Tibial nerve (tissue), 4 donors: ENCODE measurements around the gene SPEM2. TPM values are rescaled to one million over a fixed set of nuclear protein-coding genes. Genes with fewer than 3 reads are reported as not detected.
"Not testable (repeated sequence)": the region's sequence is repeated elsewhere in the genome, so short reads cannot be mapped to it uniquely, and the experiment has no call there.

ENCODE experiments used
- DNase-seq, 2 donors: peaks; one replicate each; pipeline ENCODE4 v3.0.0-alpha.2; 2019; ENCODE audit warnings: low spot score in 2 of 2
- H3K27ac ChIP-seq, 4 donors: fragments of 200-600 bp; sonication (generic) in 3 of 4; one replicate each; pipeline ENCODE4 v1.5.1; 2017 to 2019; ENCODE audit warnings: mild to moderate bottlenecking in 1 of 4
- H3K27me3 ChIP-seq, 2 donors: fragments of 200-600 bp; sonication (generic) in 1 of 2; one replicate each; pipeline versions ENCODE4 v1.5.1 to v1.6.0; 2017 to 2019
- H3K36me3 ChIP-seq, 3 donors: fragments of 200-600 bp; sonication (generic); one replicate each; pipeline ENCODE4 v1.5.1; 2018 to 2019
- H3K4me1 ChIP-seq, 4 donors: fragments of 200-600 bp; sonication (generic) in 3 of 4; one replicate each; pipeline ENCODE4 v1.5.1; 2017 to 2019
- H3K4me3 ChIP-seq, 4 donors: fragments of 200-600 bp; sonication (generic) in 3 of 4; one replicate each; pipeline ENCODE4 v1.5.1; 2017 to 2019; ENCODE audit warnings: mild to moderate bottlenecking in 1 of 4, moderate library complexity in 1 of 4
- H3K9me3 ChIP-seq, 4 donors: fragments of 200-600 bp; sonication (generic) in 3 of 4; one replicate each; pipeline ENCODE4 v1.5.1; 2017 to 2019
- EP300 ChIP-seq, 2 donors: sonication (generic); formaldehyde crosslinking; IDR thresholded peaks; one replicate each; pipeline ENCODE4 v1.6.1; 2017; ENCODE audit warnings: antibody characterized with exemption in 2 of 2, mild to moderate bottlenecking in 1 of 2
- POLR2A ChIP-seq, 2 donors: fragments of 450-650 bp; IDR thresholded peaks; one replicate each; pipeline ENCODE4 v1.6.1; 2017; ENCODE audit warnings: antibody characterized with exemption in 2 of 2, mild to moderate bottlenecking in 2 of 2, moderate library complexity in 2 of 2
- WGBS, 2 donors: methylation state at CpG; one replicate each; pipeline ENCODE4 v1.1.5; 2018; 5-methylcytosine and 5-hydroxymethylcytosine counted together
- total RNA-seq, 4 donors: library from RNA; depleted of rRNA; stranded (reverse); fragments of >200 nt; gene quantifications; one replicate each; pipeline ENCODE4 v1.1.0, GENCODE V29; 2016
- TF ChIP-seq, protein P1 (sequence below), 5 experiments: fragments of 200-600 bp in 3 of 5; fragments of 450-650 bp in 2 of 5; sonication (generic) in 3 of 5; IDR thresholded peaks; one replicate each; pipeline ENCODE4 v1.5.1; 2016 to 2019; ENCODE audit warnings: antibody characterized with exemption in 5 of 5, mild to moderate bottlenecking in 3 of 5, moderate library complexity in 2 of 5

Gene SPEM2
- total RNA-seq, 4 donors from 2014 or later, result not detected

DNA sequence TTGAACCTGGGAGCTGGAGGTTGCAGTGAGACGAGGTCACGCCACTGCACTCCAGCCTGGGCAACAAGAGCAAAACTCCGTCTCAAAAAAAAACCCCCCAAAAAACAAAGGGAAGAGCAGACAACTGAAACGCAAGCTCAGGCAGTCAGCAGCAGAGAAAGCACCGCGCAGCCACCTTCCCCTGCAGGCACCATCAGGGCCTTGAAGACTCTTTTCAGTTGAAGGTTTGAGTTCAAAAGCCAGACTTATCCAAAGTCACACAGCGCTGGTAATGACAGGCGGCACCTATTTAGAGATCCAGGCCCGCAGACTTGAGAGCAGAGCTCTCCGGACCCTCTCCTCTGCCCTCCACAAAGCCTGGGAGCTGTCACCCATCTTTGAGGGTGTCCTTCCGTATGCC is 42.9 kb downstream of the SPEM2 start:
- peaks cover 0 to 34% (median 0%) of the 10 kb centered on the region in 3 donors for H3K36me3 ChIP-seq
- WGBS, 2 donors, result 92 to 93% methylated on average over 10 to 11 of the region's 11 CpGs
- DNase-seq, result no peak
- H3K4me3 ChIP-seq, result no peak overlapping the region
- TF ChIP-seq, protein P1, sequence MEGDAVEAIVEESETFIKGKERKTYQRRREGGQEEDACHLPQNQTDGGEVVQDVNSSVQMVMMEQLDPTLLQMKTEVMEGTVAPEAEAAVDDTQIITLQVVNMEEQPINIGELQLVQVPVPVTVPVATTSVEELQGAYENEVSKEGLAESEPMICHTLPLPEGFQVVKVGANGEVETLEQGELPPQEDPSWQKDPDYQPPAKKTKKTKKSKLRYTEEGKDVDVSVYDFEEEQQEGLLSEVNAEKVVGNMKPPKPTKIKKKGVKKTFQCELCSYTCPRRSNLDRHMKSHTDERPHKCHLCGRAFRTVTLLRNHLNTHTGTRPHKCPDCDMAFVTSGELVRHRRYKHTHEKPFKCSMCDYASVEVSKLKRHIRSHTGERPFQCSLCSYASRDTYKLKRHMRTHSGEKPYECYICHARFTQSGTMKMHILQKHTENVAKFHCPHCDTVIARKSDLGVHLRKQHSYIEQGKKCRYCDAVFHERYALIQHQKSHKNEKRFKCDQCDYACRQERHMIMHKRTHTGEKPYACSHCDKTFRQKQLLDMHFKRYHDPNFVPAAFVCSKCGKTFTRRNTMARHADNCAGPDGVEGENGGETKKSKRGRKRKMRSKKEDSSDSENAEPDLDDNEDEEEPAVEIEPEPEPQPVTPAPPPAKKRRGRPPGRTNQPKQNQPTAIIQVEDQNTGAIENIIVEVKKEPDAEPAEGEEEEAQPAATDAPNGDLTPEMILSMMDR (IDR thresholded peaks at IDR 0.05), result no peak
- no peak for TF ChIP-seq EP300 (IDR thresholded peaks at IDR 0.05)
- no peak for TF ChIP-seq POLR2A (IDR thresholded peaks at IDR 0.05)
- H3K9me3 ChIP-seq, result no peaks in the 10 kb centered on the region
- no peaks in the 10 kb centered on the region for H3K27me3 ChIP-seq
- H3K4me1 ChIP-seq, result peaks cover 0 to 66% (median 21%) of the 10 kb centered on the region in 4 donors
- peak overlapping the region in 1 of 4 donors; percentile 33 for H3K27ac ChIP-seq

DNA sequence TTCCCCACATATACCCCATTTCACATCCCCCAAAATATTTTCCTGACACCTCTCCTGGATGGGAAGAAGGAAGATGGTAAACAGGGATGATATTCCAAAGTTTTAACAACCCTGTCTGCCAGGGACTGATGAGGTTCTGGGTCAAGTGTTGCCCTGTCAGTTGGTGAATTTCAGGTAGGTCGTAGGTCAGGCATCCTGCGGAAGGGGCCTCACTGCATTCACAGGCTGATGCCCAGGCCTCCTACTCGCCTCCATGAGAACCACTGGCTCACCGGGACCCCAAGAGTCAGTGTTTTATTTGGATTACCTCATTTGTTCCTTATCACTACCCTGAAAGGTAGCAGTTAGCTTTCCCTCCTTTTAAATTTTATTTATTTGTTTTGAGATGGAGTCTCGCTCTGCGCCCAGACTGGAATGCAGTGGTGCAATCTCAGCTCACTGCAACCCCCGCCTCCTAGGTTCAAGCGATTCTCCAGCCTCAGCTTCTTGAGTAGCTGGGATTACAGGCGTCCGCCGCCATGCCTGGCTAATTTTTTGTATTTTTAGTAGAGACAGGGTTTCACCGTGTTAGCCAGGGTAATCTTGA is 43.5 kb downstream of the SPEM2 start:
- 74 to 82% methylated on average over 12 of the region's 12 CpGs for WGBS, 2 donors
- peaks cover 0 to 28% (median 0%) of the 10 kb centered on the region in 3 donors for H3K36me3 ChIP-seq
- no peak for DNase-seq

DNA sequence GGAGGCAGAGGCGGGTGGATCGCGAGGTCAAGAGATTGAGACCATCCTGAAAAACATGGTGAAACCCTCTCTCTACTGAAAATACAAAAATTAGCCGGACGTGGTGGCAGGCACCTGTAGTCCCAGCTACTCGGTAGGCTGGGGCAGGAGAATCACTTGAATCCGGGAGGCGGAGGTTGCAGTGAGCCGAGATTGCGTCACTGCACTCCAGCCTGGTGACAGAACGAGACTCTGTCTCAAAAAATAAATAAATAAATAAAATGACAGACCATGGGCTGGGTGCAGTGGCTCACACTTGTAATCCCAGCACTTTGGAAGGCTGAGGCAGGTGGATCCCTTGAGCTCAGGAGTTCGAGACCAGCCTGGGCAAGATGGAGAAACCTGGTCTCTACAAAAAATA is 44.4 kb downstream of the SPEM2 start:
- not testable (repeated sequence) for H3K9me3 ChIP-seq, DNase-seq, H3K27ac ChIP-seq, H3K4me3 ChIP-seq, H3K27me3 ChIP-seq
- WGBS, 2 donors, result 92 to 93% methylated on average over 12 of the region's 12 CpGs
- peaks cover 0 to 20% (median 0%) of the 10 kb centered on the region in 3 donors for H3K36me3 ChIP-seq
- peaks cover 0 to 76% (median 21%) of the 10 kb centered on the region in 4 donors for H3K4me1 ChIP-seq

More for the DNA sequence above, 43.5 kb downstream of the SPEM2 start:
- TF ChIP-seq, protein P1 (IDR thresholded peaks at IDR 0.05), result no peak
- TF ChIP-seq POLR2A (IDR thresholded peaks at IDR 0.05) (no peak), EP300 (IDR thresholded peaks at IDR 0.05) (no peak)
- Histone ChIP-seq H3K27ac (peak overlapping the region in 1 of 4 donors; percentile 33), H3K27me3 (no peaks in the 10 kb centered on the region), H3K4me1 (peaks cover 0 to 70% (median 21%) of the 10 kb centered on the region in 4 donors), H3K4me3 (no peak overlapping the region), H3K9me3 (no peaks in the 10 kb centered on the region)

DNA sequence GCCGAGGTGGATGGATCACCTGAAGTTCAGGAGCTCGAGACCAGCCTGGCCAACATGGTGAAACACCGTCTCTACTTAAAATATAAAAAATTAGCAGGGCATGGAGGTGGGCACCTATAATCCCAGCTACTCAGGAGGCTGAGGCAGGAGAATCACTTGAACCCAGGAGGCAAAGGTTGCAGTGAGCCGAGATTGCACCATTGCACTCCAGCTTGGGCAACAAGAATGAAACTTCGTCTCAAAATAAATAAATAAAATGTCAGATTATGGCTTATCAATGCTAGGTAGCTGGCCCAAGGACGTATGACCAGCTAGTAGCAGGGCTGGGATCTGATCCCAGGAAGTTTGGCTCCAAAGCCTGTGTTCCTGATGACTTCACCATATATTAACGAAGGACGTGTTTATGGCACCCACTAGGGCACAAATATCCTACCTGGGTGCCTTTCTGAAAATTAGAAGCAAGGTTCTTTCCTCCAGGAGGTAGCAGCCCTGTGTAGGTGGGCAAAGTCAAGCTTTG is 45.1 kb downstream of the SPEM2 start:
- DNase-seq, H3K27ac ChIP-seq, H3K4me3 ChIP-seq, H3K9me3 ChIP-seq, H3K27me3 ChIP-seq: not testable (repeated sequence)
- WGBS, 2 donors, result 78 to 81% methylated on average over 8 of the region's 8 CpGs
- H3K36me3 ChIP-seq, result peaks cover 0 to 14% (median 0%) of the 10 kb centered on the region in 3 donors
- peaks cover 0 to 82% (median 25%) of the 10 kb centered on the region in 4 donors for H3K4me1 ChIP-seq

DNA sequence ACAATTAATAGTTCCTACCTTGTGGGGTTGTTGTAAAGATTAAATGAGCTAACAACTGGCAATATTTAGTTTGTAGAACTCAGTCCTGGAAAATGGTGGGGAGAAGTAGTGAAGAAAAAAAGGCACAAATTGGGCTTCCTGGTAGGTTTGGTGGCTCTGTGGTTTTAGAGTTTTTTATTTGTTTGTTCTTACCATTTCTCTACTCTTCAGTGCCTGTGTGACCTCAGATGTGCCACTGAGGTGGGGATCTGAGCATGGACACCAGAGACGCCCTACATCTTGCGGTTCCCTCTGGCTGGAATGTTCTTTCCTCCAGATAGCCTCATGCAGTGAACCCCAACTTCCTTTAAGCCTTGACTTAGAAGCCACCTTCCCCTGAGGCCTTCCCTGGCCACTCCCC is 46.3 kb downstream of the SPEM2 start:
- H3K27me3 ChIP-seq, result no peaks in the 10 kb centered on the region
- no peaks in the 10 kb centered on the region for H3K9me3 ChIP-seq
- H3K4me3 ChIP-seq, result no peak overlapping the region
- TF ChIP-seq POLR2A (IDR thresholded peaks at IDR 0.05) (no peak), EP300 (IDR thresholded peaks at IDR 0.05) (no peak)
- TF ChIP-seq, protein P1 (IDR thresholded peaks at IDR 0.05), result no peak
- H3K27ac ChIP-seq, result no peak overlapping the region
- no peak for DNase-seq
- peaks cover 0 to 82% (median 27%) of the 10 kb centered on the region in 4 donors for H3K4me1 ChIP-seq
- H3K36me3 ChIP-seq, result peaks cover 0 to 2% (median 0%) of the 10 kb centered on the region in 3 donors
- 79 to 83% methylated on average over 2 of the region's 2 CpGs for WGBS, 2 donors

DNA sequence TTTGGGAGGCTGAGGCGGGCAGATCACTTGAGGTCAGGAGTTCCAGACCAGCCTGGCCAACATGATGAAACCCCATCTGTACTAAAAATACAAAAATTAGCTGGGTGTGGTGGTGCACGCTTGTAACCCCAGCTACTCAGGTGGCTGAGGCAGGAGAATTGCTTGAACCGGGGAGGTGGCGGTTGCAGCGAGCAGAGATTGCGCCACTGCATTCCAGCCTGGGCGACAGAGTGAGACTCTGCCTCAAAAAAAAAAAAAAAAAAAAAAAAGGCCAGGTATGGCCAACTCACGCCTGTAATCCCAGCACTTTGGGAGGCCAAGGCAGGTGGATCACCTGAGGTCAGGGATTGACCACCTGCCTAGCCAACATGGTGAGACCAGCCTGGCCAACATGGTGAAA is 49.4 kb downstream of the SPEM2 start:
- not testable (repeated sequence) for H3K9me3 ChIP-seq, H3K4me3 ChIP-seq, DNase-seq, H3K27me3 ChIP-seq, H3K36me3 ChIP-seq
- whole genome bisulfite sequencing, 2 donors, result 80 to 95% methylated on average over 8 of the region's 8 CpGs
- H3K27ac ChIP-seq, result peak overlapping the region in 2 of 4 donors; percentile 96 to 100
- H3K4me1 ChIP-seq, result peaks cover 0 to 65% (median 26%) of the 10 kb centered on the region in 4 donors
